RWPE2 (cell line): ENCODE results near the gene SRI.

Source experiments
- ATAC-seq: fragments of 200-7000 bp; cut with Tn5 transposase; 3 replicates; pipeline ENCODE4 v1.9.1; 2021; ENCODE audit warnings: low read depth
- DNase-seq: peaks from one replicate; pipeline ENCODE4 v3.0.0-alpha.2; 2020; ENCODE audit warnings: low spot score
- H3K27ac ChIP-seq: fragments of 450-650 bp; 2 replicates; pipeline ENCODE4 v1.5.1; 2017; ENCODE audit warnings: mild to moderate bottlenecking; ENCODE audit not compliant: poor library complexity, severe bottlenecking
- H3K27me3 ChIP-seq: fragments of 250-450 bp; sonication (Bioruptor Pico); 2 replicates; pipeline ENCODE4 v1.5.1; 2021; ENCODE audit warnings: mild to moderate bottlenecking, moderate library complexity; ENCODE audit not compliant: insufficient read depth, poor library complexity, severe bottlenecking
- H3K36me3 ChIP-seq: fragments of 250-450 bp; sonication (Bioruptor Pico); 2 replicates; pipeline ENCODE4 v1.5.1; 2020; ENCODE audit warnings: low read depth, mild to moderate bottlenecking, moderate library complexity
- H3K4me1 ChIP-seq: fragments of 250-450 bp; sonication (Bioruptor Pico); 2 replicates; pipeline ENCODE4 v1.5.1; 2021; ENCODE audit warnings: mild to moderate bottlenecking, moderate library complexity; ENCODE audit not compliant: insufficient read depth, poor library complexity, severe bottlenecking
- H3K4me3 ChIP-seq: fragments of 250-450 bp; sonication (Bioruptor Pico); 2 replicates; pipeline ENCODE4 v1.5.1; 2021; ENCODE audit warnings: mild to moderate bottlenecking, moderate library complexity; ENCODE audit not compliant: severe bottlenecking
- H3K9me3 ChIP-seq: fragments of 250-450 bp; sonication (Bioruptor Pico); 2 replicates; pipeline ENCODE4 v1.5.1; 2021; ENCODE audit warnings: mild to moderate bottlenecking, moderate library complexity; ENCODE audit not compliant: severe bottlenecking
- TF ChIP-seq, protein P1 (sequence below): fragments of 450-650 bp; IDR thresholded peaks from one replicate; pipeline ENCODE4 v1.5.1; 2017; ENCODE audit warnings: mild to moderate bottlenecking, moderate library complexity; ENCODE audit not compliant: poor library complexity, severe bottlenecking

Gene SRI

GRCh38 chr7:88208521-88208920 is 11.3 kb downstream of the SRI start:
- TF ChIP-seq, protein P1, sequence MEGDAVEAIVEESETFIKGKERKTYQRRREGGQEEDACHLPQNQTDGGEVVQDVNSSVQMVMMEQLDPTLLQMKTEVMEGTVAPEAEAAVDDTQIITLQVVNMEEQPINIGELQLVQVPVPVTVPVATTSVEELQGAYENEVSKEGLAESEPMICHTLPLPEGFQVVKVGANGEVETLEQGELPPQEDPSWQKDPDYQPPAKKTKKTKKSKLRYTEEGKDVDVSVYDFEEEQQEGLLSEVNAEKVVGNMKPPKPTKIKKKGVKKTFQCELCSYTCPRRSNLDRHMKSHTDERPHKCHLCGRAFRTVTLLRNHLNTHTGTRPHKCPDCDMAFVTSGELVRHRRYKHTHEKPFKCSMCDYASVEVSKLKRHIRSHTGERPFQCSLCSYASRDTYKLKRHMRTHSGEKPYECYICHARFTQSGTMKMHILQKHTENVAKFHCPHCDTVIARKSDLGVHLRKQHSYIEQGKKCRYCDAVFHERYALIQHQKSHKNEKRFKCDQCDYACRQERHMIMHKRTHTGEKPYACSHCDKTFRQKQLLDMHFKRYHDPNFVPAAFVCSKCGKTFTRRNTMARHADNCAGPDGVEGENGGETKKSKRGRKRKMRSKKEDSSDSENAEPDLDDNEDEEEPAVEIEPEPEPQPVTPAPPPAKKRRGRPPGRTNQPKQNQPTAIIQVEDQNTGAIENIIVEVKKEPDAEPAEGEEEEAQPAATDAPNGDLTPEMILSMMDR: no peak
- H3K36me3 ChIP-seq: peaks cover 97% of the 10 kb centered on the region
- DNase-seq (no peak), ATAC-seq (no peak)
- H3K4me1 ChIP-seq: no peaks in the 10 kb centered on the region
- H3K9me3 ChIP-seq: no peaks in the 10 kb centered on the region
- no peak overlapping the region for H3K4me3 ChIP-seq
- H3K27me3 ChIP-seq: no peaks in the 10 kb centered on the region
- H3K27ac ChIP-seq: no peak overlapping the region

- TF ChIP-seq, protein P1: no peak
- no peaks in the 10 kb centered on the region for H3K27me3 ChIP-seq
- peaks cover 79% of the 10 kb centered on the region for H3K36me3 ChIP-seq
- no peak overlapping the region for H3K4me3 ChIP-seq
- H3K9me3 ChIP-seq: no peaks in the 10 kb centered on the region
- H3K4me1 ChIP-seq: no peaks in the 10 kb centered on the region
- ATAC-seq (no peak), DNase-seq (no peak)
- H3K27ac ChIP-seq: no peak overlapping the region
Measured at GRCh38 chr7:88206254-88206653, 13.6 kb downstream of the SRI start.

GRCh38 chr7:88205179-88205578 is 14.7 kb downstream of the SRI start:
- DNase-seq: no peak
- no peak overlapping the region for H3K4me3 ChIP-seq
- no peak overlapping the region for H3K27ac ChIP-seq
- no peaks in the 10 kb centered on the region for H3K27me3 ChIP-seq
- peaks cover 69% of the 10 kb centered on the region for H3K36me3 ChIP-seq
- H3K9me3 ChIP-seq: no peaks in the 10 kb centered on the region
- ATAC-seq: no peak
- TF ChIP-seq, protein P1: no peak
- H3K4me1 ChIP-seq: no peaks in the 10 kb centered on the region

DNA sequence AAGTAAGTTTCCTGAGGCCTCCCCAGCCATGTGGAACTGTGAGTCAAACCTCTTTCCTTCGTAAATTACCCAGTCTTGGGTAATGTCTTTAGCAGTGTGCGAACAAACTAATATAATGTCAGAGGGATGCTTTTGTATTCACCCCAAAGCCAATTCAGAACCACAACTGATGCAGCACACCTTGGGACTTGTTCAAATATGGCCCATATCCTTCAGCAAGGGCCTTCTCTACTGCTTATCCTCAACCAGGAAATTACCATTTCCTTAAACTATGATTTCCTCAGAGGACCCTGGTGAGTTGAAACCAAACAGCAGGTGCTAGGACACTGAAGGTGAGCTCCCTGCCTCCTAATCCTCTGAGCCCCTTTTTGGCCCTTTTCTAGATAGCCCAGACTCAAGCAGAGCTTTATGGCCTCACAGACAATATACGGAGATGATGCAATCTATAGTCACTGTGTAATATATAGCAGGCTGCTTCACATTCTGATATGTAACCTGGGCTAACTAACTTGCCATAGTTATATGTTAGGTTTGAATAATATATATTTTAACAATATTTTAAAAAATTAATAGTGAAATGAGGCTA is 15.2 kb downstream of the SRI start:
- Histone ChIP-seq H3K36me3 (peaks cover 63% of the 10 kb centered on the region), H3K27ac (no peak overlapping the region), H3K4me3 (no peak overlapping the region), H3K9me3 (no peaks in the 10 kb centered on the region), H3K27me3 (no peaks in the 10 kb centered on the region), H3K4me1 (no peaks in the 10 kb centered on the region)
- ATAC-seq: no peak
- TF ChIP-seq, protein P1: no peak
- DNase-seq: no peak

- ATAC-seq: no peak
- Histone ChIP-seq H3K27me3 (no peaks in the 10 kb centered on the region), H3K9me3 (no peaks in the 10 kb centered on the region), H3K27ac (no peak overlapping the region), H3K4me3 (no peak overlapping the region), H3K4me1 (no peaks in the 10 kb centered on the region), H3K36me3 (peaks cover 51% of the 10 kb centered on the region)
- DNase-seq: no peak
- TF ChIP-seq, protein P1: no peak
Measured at GRCh38 chr7:88203401-88203800, 16.4 kb downstream of the SRI start.
